HepG2 (cell line): ENCODE measurements around the gene SH3PXD2A. TPM values are rescaled to one million over a fixed set of nuclear protein-coding genes. Genes with fewer than 3 reads are reported as not detected.

Experiments
- ATAC-seq: fragments of 200-7000 bp; cut with Tn5 transposase; 3 replicates; pipeline ENCODE4 v1.9.1; 2020; ENCODE audit warnings: mild to moderate bottlenecking, moderate library complexity
- BruUV-seq: library from RNA; stranded (reverse); fragments of 400-500 nt; replicated peaks from 2 replicates; lab custom pipeline; 2021; lab: Mats Ljungman, UMichigan
- CTCF ChIA-PET: fragments of 300-600 bp; formaldehyde crosslinking; extraction: SDS; loops from one replicate; lab custom pipeline; 2021; ENCODE audit warnings: low total read pairs, inconsistent platforms, low intra/inter-chr PET ratio; lab: Yijun Ruan, JAX
- POLR2A ChIA-PET: fragments of 350-600 bp; sonication (Branson Sonifier 250); formaldehyde crosslinking; loops from one replicate; lab custom pipeline; 2020; ENCODE audit warnings: antibody characterized with exemption, inconsistent platforms; lab: Yijun Ruan, JAX
- DNase-seq: peaks from one replicate; pipeline ENCODE4 v3.0.0-alpha.2; 2015; ENCODE audit warnings: low spot score
- FAIRE-seq: peaks from 3 replicates; lab custom pipeline; 2011; peaks lifted over from hg19 to GRCh38; lab: Jason Lieb, UNC
- H2AFZ ChIP-seq: one replicate; pipeline ENCODE4 v1.6.1; 2011; ENCODE audit warnings: low read length, inconsistent platforms
- H3K27ac ChIP-seq: fragments of 300-600 bp; 3 replicates; pipeline ENCODE4 v1.8.0; 2011; ENCODE audit warnings: mixed run types, mild to moderate bottlenecking, mixed read lengths, low read length, inconsistent platforms; ENCODE audit not compliant: insufficient read depth; ENCODE audit errors: extremely low read length
- H3K27me3 ChIP-seq, 2 experiments: fragments of 200-600 bp in 1 of 2; 2 replicates in 1 of 2; 3 replicates in 1 of 2; pipeline versions ENCODE4 v1.6.0 to v1.8.0; 2011; ENCODE audit warnings: low read length in 2 of 2, mild to moderate bottlenecking in 2 of 2, moderate library complexity in 2 of 2, inconsistent platforms in 1 of 2; ENCODE audit not compliant: insufficient read depth in 2 of 2, control insufficient read depth in 1 of 2
- H3K36me3 ChIP-seq, 2 experiments: fragments of 200-600 bp in 1 of 2; replicated peaks in 1 of 2; 2 replicates in 1 of 2; 3 replicates in 1 of 2; pipeline versions ENCODE4 v1.5.1 to v1.8.0; 2011; ENCODE audit warnings: low read length in 2 of 2, inconsistent platforms in 1 of 2; ENCODE audit not compliant: insufficient read depth in 2 of 2, control insufficient read depth in 1 of 2
- H3K4me1 ChIP-seq: 2 replicates; pipeline ENCODE4 v1.5.1; 2012; ENCODE audit warnings: low read length, inconsistent platforms; ENCODE audit not compliant: insufficient read depth
- H3K4me2 ChIP-seq: 2 replicates; pipeline ENCODE4 v1.6.0; 2011; ENCODE audit warnings: low read depth, low read length, inconsistent platforms
- H3K4me3 ChIP-seq, 3 experiments: fragments of 200-600 bp in 1 of 3; sonication (generic), shearing (Covaris generic) in 1 of 3; replicated peaks in 1 of 3; 2 replicates each; pipeline ENCODE4 v1.5.1; 2011 to 2016; ENCODE audit warnings: low read length in 3 of 3, inconsistent platforms in 2 of 3, low read depth in 2 of 3, mild to moderate bottlenecking in 2 of 3, control low read depth in 1 of 3, mixed read lengths in 1 of 3; ENCODE audit not compliant: insufficient read depth in 1 of 3
- H3K79me2 ChIP-seq: one replicate; pipeline ENCODE4 v1.6.1; 2011; ENCODE audit warnings: low read length, inconsistent platforms; ENCODE audit not compliant: insufficient read depth
- H3K9ac ChIP-seq: 2 replicates; pipeline ENCODE4 v1.6.0; 2011; ENCODE audit warnings: mild to moderate bottlenecking, low read depth, low read length, inconsistent platforms; ENCODE audit not compliant: insufficient read depth
- H3K9me3 ChIP-seq: 2 replicates; pipeline ENCODE4 v1.5.1; 2012; ENCODE audit warnings: mild to moderate bottlenecking, low read length
- H4K20me1 ChIP-seq: 2 replicates; pipeline ENCODE4 v1.6.0; 2011; ENCODE audit warnings: inconsistent platforms, mild to moderate bottlenecking, low read length, moderate library complexity; ENCODE audit not compliant: insufficient read depth
- FOSL2 ChIP-seq: sonication (generic); formaldehyde crosslinking; IDR thresholded peaks from 2 replicates; pipeline ENCODE4 v1.4.0; 2020; ENCODE audit warnings: missing genetic modification reagents
- MBD4 ChIP-seq: IDR thresholded peaks from 2 replicates; pipeline ENCODE4 v1.6.1; 2012; ENCODE audit warnings: low read length, inconsistent platforms, borderline replicate concordance
- XRCC5 ChIP-seq: fragments of 200-400 bp; formaldehyde crosslinking; optimal IDR thresholded peaks from 2 replicates; pipeline ENCODE3; 2017; ENCODE audit warnings: mild to moderate bottlenecking, low read length
- ZNF44 ChIP-seq: sonication (generic); formaldehyde crosslinking; IDR thresholded peaks from 2 replicates; pipeline ENCODE4 v1.5.1; 2020; ENCODE audit warnings: mild to moderate bottlenecking, missing genetic modification reagents
- ZNF609 ChIP-seq: sonication (generic); formaldehyde crosslinking; IDR thresholded peaks from 2 replicates; pipeline ENCODE4 v1.4.0; 2020; ENCODE audit warnings: mild to moderate bottlenecking, missing genetic modification reagents, borderline replicate concordance
- ZSCAN30 ChIP-seq: sonication (generic); formaldehyde crosslinking; IDR thresholded peaks from 2 replicates; pipeline ENCODE4 v1.5.0; 2020; ENCODE audit warnings: mild to moderate bottlenecking, missing genetic modification reagents
- WGBS: methylation state at CpG from one replicate; pipeline ENCODE4 v1.1.6; 2017; ENCODE audit warnings: low lambda C conversion rate; 5-methylcytosine and 5-hydroxymethylcytosine counted together
- in situ Hi-C: cut with HindIII; loops from 2 replicates; pipeline ENCODE4 v1.10.0; 2017; ENCODE audit warnings: low pct_unique_long_range_greater_than_20kb; ENCODE audit not compliant: extremely low pct_ligation_motif_present
- intact Hi-C: fragments of 100-400 bp; cut with micrococcal nuclease; formaldehyde crosslinking; loops from one replicate; pipeline ENCODE4 v1.10.0; 2022; ENCODE audit not compliant: unreplicated experiment
- polyA plus RNA-seq, 8 experiments: library from polyadenylated mRNA; depleted of rRNA in 3 of 8; stranded (reverse) in 7 of 8; unstranded in 1 of 8; fragments of >200 nt; fragmentation: Illumina TruSeq in 4 of 8; extraction: Trizol in 4 of 8; gene quantifications; 2 replicates each; pipeline versions ENCODE4 v1.2.1 to v1.2.3, GENCODE V29; 2011 to 2016; ENCODE audit warnings: low read depth in 4 of 8, missing spikeins in 1 of 8, mixed read lengths in 1 of 8; ENCODE audit not compliant: insufficient read depth in 1 of 8
- total RNA-seq, 5 experiments: library from RNA; depleted of rRNA; stranded (reverse); fragments of >200 nt; fragmentation: Illumina TruSeq; extraction: Trizol; gene quantifications; 2 replicates each; pipeline ENCODE4 v1.2.3, GENCODE V29; 2016; ENCODE audit warnings: low read depth in 1 of 5
- TF ChIP-seq, protein P1 (sequence below): sonication (generic); formaldehyde crosslinking; IDR thresholded peaks from 2 replicates; pipeline ENCODE4 v1.4.0; 2020; ENCODE audit warnings: mild to moderate bottlenecking, missing genetic modification reagents
- TF ChIP-seq, protein P2 (sequence below): sonication (generic); formaldehyde crosslinking; IDR thresholded peaks from 2 replicates; pipeline ENCODE4 v1.5.1; 2020; ENCODE audit warnings: mild to moderate bottlenecking, missing genetic modification reagents, moderate library complexity

The SH3PXD2A gene
- total and polyA plus RNA-seq, 2 of the 13 experiments (the other 11 are each of a cell fraction or from before 2014, with no cell fraction given), result 11.1 to 11.3 TPM

- TF ChIP-seq MBD4 (no peak), ZNF609 (no peak), ZNF44 (CRISPR knock-in tag) (no peak), XRCC5 (peak; percentile 46)
Measured at GRCh38 chr10:103781329-103782061, 73.9 kb downstream of the SH3PXD2A start (continued).

- in situ Hi-C loops, result no loop called here
- 91% methylated on average over 8 of the region's 8 CpGs for WGBS
- FAIRE-seq, result no peak
- TF ChIP-seq FOSL2 (CRISPR knock-in tag), result no peak
- no peak for TF ChIP-seq ZSCAN30 (CRISPR knock-in tag)
- TF ChIP-seq, protein P1, sequence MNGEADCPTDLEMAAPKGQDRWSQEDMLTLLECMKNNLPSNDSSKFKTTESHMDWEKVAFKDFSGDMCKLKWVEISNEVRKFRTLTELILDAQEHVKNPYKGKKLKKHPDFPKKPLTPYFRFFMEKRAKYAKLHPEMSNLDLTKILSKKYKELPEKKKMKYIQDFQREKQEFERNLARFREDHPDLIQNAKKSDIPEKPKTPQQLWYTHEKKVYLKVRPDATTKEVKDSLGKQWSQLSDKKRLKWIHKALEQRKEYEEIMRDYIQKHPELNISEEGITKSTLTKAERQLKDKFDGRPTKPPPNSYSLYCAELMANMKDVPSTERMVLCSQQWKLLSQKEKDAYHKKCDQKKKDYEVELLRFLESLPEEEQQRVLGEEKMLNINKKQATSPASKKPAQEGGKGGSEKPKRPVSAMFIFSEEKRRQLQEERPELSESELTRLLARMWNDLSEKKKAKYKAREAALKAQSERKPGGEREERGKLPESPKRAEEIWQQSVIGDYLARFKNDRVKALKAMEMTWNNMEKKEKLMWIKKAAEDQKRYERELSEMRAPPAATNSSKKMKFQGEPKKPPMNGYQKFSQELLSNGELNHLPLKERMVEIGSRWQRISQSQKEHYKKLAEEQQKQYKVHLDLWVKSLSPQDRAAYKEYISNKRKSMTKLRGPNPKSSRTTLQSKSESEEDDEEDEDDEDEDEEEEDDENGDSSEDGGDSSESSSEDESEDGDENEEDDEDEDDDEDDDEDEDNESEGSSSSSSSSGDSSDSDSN (CRISPR knock-in tag), result no peak
- TF ChIP-seq, protein P2, sequence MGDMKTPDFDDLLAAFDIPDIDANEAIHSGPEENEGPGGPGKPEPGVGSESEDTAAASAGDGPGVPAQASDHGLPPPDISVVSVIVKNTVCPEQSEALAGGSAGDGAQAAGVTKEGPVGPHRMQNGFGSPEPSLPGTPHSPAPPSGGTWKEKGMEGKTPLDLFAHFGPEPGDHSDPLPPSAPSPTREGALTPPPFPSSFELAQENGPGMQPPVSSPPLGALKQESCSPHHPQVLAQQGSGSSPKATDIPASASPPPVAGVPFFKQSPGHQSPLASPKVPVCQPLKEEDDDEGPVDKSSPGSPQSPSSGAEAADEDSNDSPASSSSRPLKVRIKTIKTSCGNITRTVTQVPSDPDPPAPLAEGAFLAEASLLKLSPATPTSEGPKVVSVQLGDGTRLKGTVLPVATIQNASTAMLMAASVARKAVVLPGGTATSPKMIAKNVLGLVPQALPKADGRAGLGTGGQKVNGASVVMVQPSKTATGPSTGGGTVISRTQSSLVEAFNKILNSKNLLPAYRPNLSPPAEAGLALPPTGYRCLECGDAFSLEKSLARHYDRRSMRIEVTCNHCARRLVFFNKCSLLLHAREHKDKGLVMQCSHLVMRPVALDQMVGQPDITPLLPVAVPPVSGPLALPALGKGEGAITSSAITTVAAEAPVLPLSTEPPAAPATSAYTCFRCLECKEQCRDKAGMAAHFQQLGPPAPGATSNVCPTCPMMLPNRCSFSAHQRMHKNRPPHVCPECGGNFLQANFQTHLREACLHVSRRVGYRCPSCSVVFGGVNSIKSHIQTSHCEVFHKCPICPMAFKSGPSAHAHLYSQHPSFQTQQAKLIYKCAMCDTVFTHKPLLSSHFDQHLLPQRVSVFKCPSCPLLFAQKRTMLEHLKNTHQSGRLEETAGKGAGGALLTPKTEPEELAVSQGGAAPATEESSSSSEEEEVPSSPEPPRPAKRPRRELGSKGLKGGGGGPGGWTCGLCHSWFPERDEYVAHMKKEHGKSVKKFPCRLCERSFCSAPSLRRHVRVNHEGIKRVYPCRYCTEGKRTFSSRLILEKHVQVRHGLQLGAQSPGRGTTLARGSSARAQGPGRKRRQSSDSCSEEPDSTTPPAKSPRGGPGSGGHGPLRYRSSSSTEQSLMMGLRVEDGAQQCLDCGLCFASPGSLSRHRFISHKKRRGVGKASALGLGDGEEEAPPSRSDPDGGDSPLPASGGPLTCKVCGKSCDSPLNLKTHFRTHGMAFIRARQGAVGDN (CRISPR knock-in tag), result peak; percentile 31; the same call in 1 of the 2 replicates
Measured at GRCh38 chr10:103780242-103781149, 74.9 kb downstream of the SH3PXD2A start.

More at GRCh38 chr10:103780242-103781149, 74.9 kb downstream of the SH3PXD2A start:
- POLR2A ChIA-PET, result interaction anchor here (1.0 to 2.6 kb wide), 6 partner anchors 9 to 120 kb away, joined by 3 to 21 read pairs (median 4); no protein-coding TSS in a partner anchor
- ATAC-seq (no peak), DNase-seq (no peak)
- H3K4me2 ChIP-seq, result no peak overlapping the region
- CTCF ChIA-PET, result interaction anchor here (1.2 to 2.1 kb wide), 5 partner anchors 31 to 104 kb away, joined by 3 to 9 read pairs (median 4); no protein-coding TSS in a partner anchor
- no peaks in the 10 kb centered on the region for H3K9me3 ChIP-seq
- H3K4me3 ChIP-seq, result no peak overlapping the region
- H3K36me3 ChIP-seq, result peaks cover 19 to 49% of the 10 kb centered on the region in 2 experiments
- peaks cover 6% of the 10 kb centered on the region; the same call in 1 of the 2 replicates for H4K20me1 ChIP-seq
- intact Hi-C loops, result loop anchor here (1.0 kb wide), 2 partner anchors 14 to 74 kb away; no protein-coding TSS in a partner anchor
- no TSS peak for BruUV-seq
- H3K9ac ChIP-seq, result no peak overlapping the region
- no peaks in the 10 kb centered on the region for H3K27me3 ChIP-seq
- peaks cover 6% of the 10 kb centered on the region for H3K79me2 ChIP-seq
- H3K27ac ChIP-seq, result no peak overlapping the region
- peaks cover 43% of the 10 kb centered on the region for H3K4me1 ChIP-seq
- H2AFZ ChIP-seq, result no peak overlapping the region
